CD8-positive, alpha-beta memory T cell (primary cell): ENCODE data around the gene IQCE. TPM values are rescaled to one million over a fixed set of nuclear protein-coding genes. Genes with fewer than 3 reads are reported as not detected.

Experiments used
- CTCF ChIA-PET: fragments of 350-600 bp; sonication (Branson Sonifier 250); formaldehyde crosslinking; loops from one replicate; lab custom pipeline; 2021; ENCODE audit warnings: antibody characterized with exemption; lab: Charles Lee
- POLR2A ChIA-PET: fragments of 350-600 bp; sonication (Branson Sonifier 250); formaldehyde crosslinking; loops from one replicate; lab custom pipeline; 2021; ENCODE audit warnings: antibody characterized with exemption; lab: Charles Lee
- DNase-seq, 5 donors: peaks; one replicate each; pipeline versions ENCODE4 v3.0.0 to v3.0.0-alpha.2; 2020 to 2022; ENCODE audit warnings: mixed read lengths in 1 of 5
- H3K27ac ChIP-seq: one replicate; pipeline ENCODE4 v1.7.0; 2013; ENCODE audit warnings: low read depth, mild to moderate bottlenecking, low read length, moderate library complexity
- H3K27me3 ChIP-seq: 2 replicates; pipeline ENCODE4 v1.7.0; 2013; ENCODE audit warnings: low read length, mild to moderate bottlenecking; ENCODE audit not compliant: insufficient read depth, poor library complexity, severe bottlenecking
- H3K36me3 ChIP-seq: 2 replicates; pipeline ENCODE4 v1.7.0; 2013; ENCODE audit warnings: mild to moderate bottlenecking, low read length, moderate library complexity; ENCODE audit not compliant: insufficient read depth
- H3K4me1 ChIP-seq: 2 replicates; pipeline ENCODE4 v1.7.0; 2013; ENCODE audit warnings: mild to moderate bottlenecking, low read length, moderate library complexity; ENCODE audit not compliant: insufficient read depth
- H3K4me3 ChIP-seq: 2 replicates; pipeline ENCODE4 v1.7.0; 2013; ENCODE audit warnings: mild to moderate bottlenecking, low read length
- H3K9me3 ChIP-seq: 2 replicates; pipeline ENCODE4 v1.7.0; 2013; ENCODE audit warnings: mild to moderate bottlenecking, low read length
- H3K27ac Mint-ChIP-seq, 8 donors: one replicate each; pipeline ENCODE4 v1.8.0; 2020 to 2021; ENCODE audit warnings: mixed read lengths in 8 of 8, mild to moderate bottlenecking in 6 of 8, inconsistent platforms in 3 of 8, moderate library complexity in 3 of 8
- H3K27me3 Mint-ChIP-seq, 2 donors: one replicate each; pipeline ENCODE4 v1.8.0; 2020 to 2021; ENCODE audit warnings: mixed read lengths in 2 of 2, mild to moderate bottlenecking in 1 of 2, moderate library complexity in 1 of 2
- H3K36me3 Mint-ChIP-seq, 3 donors: one replicate each; pipeline ENCODE4 v1.8.0; 2020 to 2021; ENCODE audit warnings: mixed read lengths in 3 of 3, inconsistent platforms in 1 of 3, mild to moderate bottlenecking in 1 of 3
- H3K4me1 Mint-ChIP-seq, 3 donors: one replicate each; pipeline ENCODE4 v1.8.0; 2020 to 2021; ENCODE audit warnings: mixed read lengths in 3 of 3, inconsistent platforms in 1 of 3, mild to moderate bottlenecking in 1 of 3
- H3K4me3 Mint-ChIP-seq, 7 donors: one replicate each; pipeline ENCODE4 v1.8.0; 2020 to 2021; ENCODE audit warnings: mixed read lengths in 7 of 7, mild to moderate bottlenecking in 6 of 7, moderate library complexity in 4 of 7, inconsistent platforms in 2 of 7
- H3K9me3 Mint-ChIP-seq, 5 donors: one replicate each; pipeline ENCODE4 v1.8.0; 2020 to 2022; ENCODE audit warnings: mixed read lengths in 5 of 5, mild to moderate bottlenecking in 3 of 5, moderate library complexity in 2 of 5, inconsistent platforms in 1 of 5
- polyA plus RNA-seq: library from polyadenylated mRNA; unstranded; fragments of 300-500 nt; fragmentation: Illumina TruSeq; gene quantifications from one replicate; pipeline ENCODE4 v1.2.3, GENCODE V29; 2021
- total RNA-seq, 2 experiments: library from RNA; stranded (reverse); gene quantifications; one replicate each; pipeline ENCODE4 v1.2.3, GENCODE V29; 2021

Gene IQCE
- total and polyA plus RNA-seq, 3 experiments from 2014 or later: 4.1 to 10.4 (median 9.6) TPM

DNA sequence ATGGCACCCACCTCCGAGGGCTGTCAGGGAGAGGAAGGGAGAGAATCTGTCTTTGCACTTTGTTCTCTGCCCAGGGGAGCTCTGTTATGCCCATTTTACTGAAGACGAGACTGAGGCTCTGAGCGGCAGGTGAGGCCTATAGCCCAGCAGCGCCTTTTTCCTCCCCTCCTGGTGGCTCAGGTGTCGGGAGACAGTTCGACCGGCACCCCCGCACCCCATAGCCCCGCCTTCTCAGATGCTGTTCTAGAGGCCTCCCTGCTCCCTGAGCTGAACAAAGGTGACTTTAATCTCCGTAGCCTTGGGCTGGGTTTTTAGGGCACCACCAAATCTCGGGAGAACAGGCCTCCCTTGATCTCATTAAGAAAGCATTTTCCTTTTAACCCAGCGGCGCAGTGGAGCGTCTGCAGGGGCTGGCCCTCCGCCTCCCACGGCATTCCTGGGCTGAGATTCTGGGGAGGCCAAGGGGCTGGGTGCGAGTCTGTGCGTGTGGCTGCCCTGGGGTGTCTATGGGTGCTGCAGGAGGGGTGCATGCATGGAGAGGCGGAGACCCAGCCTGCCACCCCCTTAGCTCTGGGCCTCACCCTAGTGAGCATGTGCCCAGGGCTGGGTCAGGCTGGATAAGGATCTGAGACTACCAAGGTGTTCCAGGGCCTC is 35.9 kb upstream of the IQCE start:
- Histone ChIP-seq H3K9me3 (no peaks in the 10 kb centered on the region), H3K4me3 (peak overlapping the region; percentile 77), H3K36me3 (peaks cover 15% of the 10 kb centered on the region), H3K27me3 (no peaks in the 10 kb centered on the region), H3K4me1 (peaks cover 74% of the 10 kb centered on the region), H3K27ac (peak overlapping the region; percentile 35)
- peaks cover 0 to 56% (median 0%) of the 10 kb centered on the region in 3 donors for H3K36me3 Mint-ChIP-seq
- H3K9me3 Mint-ChIP-seq: no peaks in the 10 kb centered on the region
- peak overlapping the region; percentile 76 to 100 (median 94) for H3K27ac Mint-ChIP-seq
- peaks cover 0 to 1% of the 10 kb centered on the region in 2 donors for H3K27me3 Mint-ChIP-seq
- H3K4me3 Mint-ChIP-seq: peak overlapping the region; percentile 96 to 99 (median 98)
- H3K4me1 Mint-ChIP-seq: peaks cover 27 to 64% (median 36%) of the 10 kb centered on the region in 3 donors
- CTCF ChIA-PET: interaction anchor here (0.9 to 1.8 kb wide), 2 partner anchors 12 to 26 kb away, joined by 3 to 7 read pairs; no protein-coding TSS in a partner anchor
- no peak for DNase-seq
- POLR2A ChIA-PET: no interaction called here

DNA sequence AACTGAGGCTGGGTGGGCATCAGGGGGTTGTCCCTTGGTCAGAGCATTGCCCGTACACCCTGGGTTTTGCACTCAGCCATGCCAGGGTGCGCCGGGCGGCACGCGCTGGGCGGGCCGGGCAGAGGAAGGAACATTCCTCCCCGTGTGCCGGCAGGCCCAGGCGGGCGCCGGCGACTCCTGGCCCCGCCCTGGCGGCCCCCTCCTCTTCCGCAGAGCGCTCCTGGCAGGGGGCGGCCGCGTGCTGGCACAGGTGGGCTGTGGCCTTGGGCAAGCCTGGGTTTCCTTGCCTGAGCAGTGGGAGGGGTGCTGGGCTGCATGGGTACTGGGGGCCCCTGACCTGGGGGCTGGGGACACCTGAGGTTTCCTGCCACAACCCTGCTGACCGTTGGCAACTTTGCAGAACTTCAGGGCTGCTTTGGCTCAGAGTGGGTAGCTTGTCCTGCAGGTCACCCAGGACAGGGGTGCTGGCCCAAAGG is 35.3 kb upstream of the IQCE start:
- Mint-ChIP-seq H3K36me3 (peaks cover 0 to 59% (median 0%) of the 10 kb centered on the region in 3 donors), H3K4me1 (peaks cover 32 to 64% (median 37%) of the 10 kb centered on the region in 3 donors), H3K9me3 (no peaks in the 10 kb centered on the region), H3K27ac (peak overlapping the region in 6 of 8 donors; percentile 90 to 100 (median 94)), H3K4me3 (peak overlapping the region in 6 of 7 donors; percentile 96 to 99 (median 98)), H3K27me3 (peaks cover 0 to 1% of the 10 kb centered on the region in 2 donors)
- peaks cover 76% of the 10 kb centered on the region for H3K4me1 ChIP-seq
- ChIA-PET POLR2A (no interaction called here), CTCF (no interaction called here)
- peak overlapping the region; percentile 77 for H3K4me3 ChIP-seq
- H3K36me3 ChIP-seq: peaks cover 15% of the 10 kb centered on the region
- H3K27me3 ChIP-seq: no peaks in the 10 kb centered on the region
- no peaks in the 10 kb centered on the region for H3K9me3 ChIP-seq
- DNase-seq: no peak
- no peak overlapping the region for H3K27ac ChIP-seq

DNA sequence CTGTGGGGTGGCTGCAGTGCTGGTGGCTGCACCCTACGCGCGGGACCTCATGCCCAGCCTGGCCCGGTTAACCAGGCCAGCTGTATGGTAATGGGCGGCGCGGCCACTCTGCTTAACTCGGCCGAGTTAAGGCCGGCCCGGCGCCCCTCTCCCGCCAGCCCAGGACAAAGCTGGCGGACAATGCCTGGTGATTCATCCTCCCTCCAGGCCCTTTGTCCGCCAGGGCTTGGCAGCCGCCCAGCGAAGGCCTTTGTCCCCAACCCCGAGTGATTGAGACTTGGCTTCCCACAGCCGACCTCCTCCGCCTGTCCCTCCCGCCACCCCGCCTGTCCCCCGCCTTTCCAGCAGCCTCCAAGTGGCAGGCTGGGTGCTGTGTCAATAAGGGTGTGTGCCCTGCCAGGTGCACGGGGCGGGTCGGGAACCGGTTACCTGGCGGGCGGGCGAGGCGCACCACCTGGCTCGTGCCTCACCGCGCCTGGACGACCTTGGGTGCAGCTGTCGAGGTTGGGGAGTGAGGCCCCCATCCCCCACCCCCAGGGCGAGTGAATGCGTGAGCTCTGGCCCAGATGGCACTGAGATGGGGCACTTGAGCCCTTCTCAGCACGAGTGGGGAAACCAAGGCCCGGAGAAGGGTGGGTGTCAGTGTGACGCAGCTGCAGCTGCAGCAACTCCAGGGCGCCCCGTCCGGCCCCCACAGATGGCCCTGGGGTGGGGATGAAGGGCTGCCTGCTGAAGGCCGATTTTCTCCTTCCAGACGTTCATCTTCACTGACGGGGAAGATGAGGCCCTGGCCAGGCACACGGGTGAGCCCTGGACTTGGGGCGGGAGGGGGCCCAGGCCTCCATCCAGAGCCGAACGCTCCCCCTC is 34.6 kb upstream of the IQCE start:
- Histone ChIP-seq H3K27me3 (no peaks in the 10 kb centered on the region), H3K4me3 (no peak overlapping the region), H3K36me3 (peaks cover 15% of the 10 kb centered on the region), H3K27ac (no peak overlapping the region), H3K4me1 (peaks cover 78% of the 10 kb centered on the region), H3K9me3 (no peaks in the 10 kb centered on the region)
- Mint-ChIP-seq H3K36me3 (peaks cover 0 to 59% (median 0%) of the 10 kb centered on the region in 3 donors), H3K4me3 (peak overlapping the region in 2 of 7 donors; percentile 63 to 99), H3K4me1 (peaks cover 34 to 66% (median 37%) of the 10 kb centered on the region in 3 donors), H3K27me3 (peaks cover 0 to 1% of the 10 kb centered on the region in 2 donors), H3K9me3 (no peaks in the 10 kb centered on the region), H3K27ac (peak overlapping the region in 3 of 8 donors; percentile 29 to 100 (median 66))
- DNase-seq: no peak
- CTCF ChIA-PET: no interaction called here
- POLR2A ChIA-PET: interaction anchor here (0.6 kb wide), 1 partner anchor 11 kb away, joined by 3 read pairs; no protein-coding TSS in a partner anchor

DNA sequence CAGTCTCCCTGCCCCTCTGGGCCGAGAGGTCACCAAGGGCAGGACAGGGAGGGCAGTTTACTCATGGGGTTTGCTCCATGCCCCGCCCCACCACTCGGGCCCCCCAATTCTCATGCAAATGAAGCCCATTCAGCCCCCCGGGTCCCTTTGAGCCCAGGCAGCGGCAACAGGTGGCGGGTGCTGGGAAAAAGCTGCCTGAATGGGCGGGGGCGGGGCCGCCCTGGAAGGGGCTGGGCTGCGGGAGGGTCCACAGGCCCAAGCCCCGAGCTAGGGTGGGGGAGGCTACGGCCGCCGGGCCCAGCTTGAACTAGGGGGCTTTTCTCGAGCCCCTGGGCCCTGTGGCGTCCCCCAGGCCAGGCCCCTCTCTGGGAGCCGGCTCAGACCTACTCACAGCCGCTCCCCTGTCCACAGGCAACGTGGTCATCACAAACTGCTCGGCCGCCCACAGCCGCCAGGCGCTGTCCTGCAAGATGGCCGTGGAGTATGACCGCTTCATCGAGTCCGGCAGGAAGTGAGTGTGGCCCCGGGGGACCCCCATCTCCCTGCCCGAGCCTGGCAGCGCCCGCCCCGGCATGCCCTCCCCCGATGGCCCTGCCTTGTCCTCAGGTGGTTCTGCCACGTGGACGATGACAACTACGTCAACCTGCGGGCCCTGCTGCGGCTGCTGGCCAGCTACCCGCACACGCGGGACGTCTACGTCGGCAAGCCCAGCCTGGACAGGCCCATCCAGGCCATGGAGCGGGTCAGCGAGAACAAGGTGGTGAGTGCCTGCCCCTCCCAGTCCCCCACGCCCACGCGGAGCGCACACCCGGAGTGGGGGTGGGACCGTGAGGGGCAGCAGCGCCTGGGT is 33.7 kb upstream of the IQCE start:
- Histone ChIP-seq H3K27ac (no peak overlapping the region), H3K9me3 (no peaks in the 10 kb centered on the region), H3K4me1 (peaks cover 86% of the 10 kb centered on the region), H3K27me3 (no peaks in the 10 kb centered on the region), H3K36me3 (peaks cover 15% of the 10 kb centered on the region), H3K4me3 (no peak overlapping the region)
- Mint-ChIP-seq H3K27me3 (peaks cover 0 to 1% of the 10 kb centered on the region in 2 donors), H3K36me3 (peaks cover 0 to 59% (median 0%) of the 10 kb centered on the region in 3 donors), H3K4me3 (no peak overlapping the region), H3K9me3 (no peaks in the 10 kb centered on the region), H3K27ac (no peak overlapping the region), H3K4me1 (peaks cover 34 to 75% (median 42%) of the 10 kb centered on the region in 3 donors)
- POLR2A ChIA-PET: interaction anchor here (0.6 kb wide), 1 partner anchor 10 kb away, joined by 3 read pairs; no protein-coding TSS in a partner anchor
- CTCF ChIA-PET: no interaction called here
- no peak for DNase-seq

DNA sequence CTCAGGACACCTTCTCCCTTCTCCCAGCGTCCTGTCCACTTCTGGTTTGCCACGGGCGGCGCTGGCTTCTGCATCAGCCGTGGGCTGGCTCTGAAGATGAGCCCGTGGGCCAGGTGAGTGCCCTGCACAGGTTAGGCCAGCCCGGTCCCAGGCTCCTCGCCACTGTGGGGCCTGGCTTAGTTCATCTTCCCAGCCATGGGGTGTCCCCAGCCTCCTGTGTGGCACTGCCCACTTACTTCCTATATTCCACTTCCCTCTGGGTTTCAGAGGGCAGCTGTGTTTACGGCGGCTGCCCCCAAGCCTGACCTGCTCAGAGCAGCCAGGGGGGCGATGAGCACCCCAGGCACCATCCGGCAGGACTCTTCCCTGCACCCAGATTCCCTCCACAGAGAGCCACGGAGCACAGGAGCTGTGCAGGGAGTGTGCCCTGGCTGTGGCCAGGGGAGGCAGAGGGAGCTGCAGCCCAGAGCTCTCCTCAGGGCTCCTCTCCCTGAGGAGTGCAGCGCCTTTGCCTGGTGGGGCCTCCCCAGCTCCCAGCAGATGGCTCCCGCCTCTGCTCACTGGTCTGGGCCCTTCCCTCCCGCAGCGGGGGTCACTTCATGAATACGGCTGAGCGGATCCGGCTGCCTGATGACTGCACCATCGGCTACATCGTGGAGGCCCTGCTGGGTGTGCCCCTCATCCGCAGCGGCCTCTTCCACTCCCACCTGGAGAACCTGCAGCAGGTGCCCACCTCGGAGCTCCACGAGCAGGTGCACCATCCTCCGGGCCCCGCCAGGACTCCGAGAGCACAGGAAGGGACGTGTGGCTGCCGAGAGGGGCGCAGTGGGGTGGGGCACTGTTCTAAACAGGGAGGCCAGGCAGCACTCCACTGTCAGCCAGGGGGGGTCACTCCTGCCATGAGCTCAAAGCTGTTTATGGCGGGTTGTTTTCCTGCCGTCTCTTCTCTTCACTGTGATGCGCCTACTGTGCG is 32.8 kb upstream of the IQCE start:
- peaks cover 15% of the 10 kb centered on the region for H3K36me3 ChIP-seq
- peaks cover 0 to 1% of the 10 kb centered on the region in 2 donors for H3K27me3 Mint-ChIP-seq
- H3K9me3 Mint-ChIP-seq: no peaks in the 10 kb centered on the region
- peak overlapping the region in 5 of 8 donors; percentile 10 to 99 (median 68) for H3K27ac Mint-ChIP-seq
- H3K4me3 ChIP-seq: no peak overlapping the region
- H3K36me3 Mint-ChIP-seq: peaks cover 0 to 51% (median 0%) of the 10 kb centered on the region in 3 donors
- no peaks in the 10 kb centered on the region for H3K27me3 ChIP-seq
- no peak overlapping the region for H3K27ac ChIP-seq
- ChIA-PET POLR2A (no interaction called here), CTCF (interaction anchor here (0.7 to 1.7 kb wide), 2 partner anchors 15 to 184 kb away, joined by 3 to 4 read pairs; no protein-coding TSS in a partner anchor)
- H3K4me1 ChIP-seq: peaks cover 95% of the 10 kb centered on the region
- H3K4me3 Mint-ChIP-seq: peak overlapping the region in 4 of 7 donors; percentile 28 to 81 (median 52)
- DNase-seq: no peak
- peaks cover 40 to 79% (median 47%) of the 10 kb centered on the region in 3 donors for H3K4me1 Mint-ChIP-seq
- H3K9me3 ChIP-seq: no peaks in the 10 kb centered on the region

DNA sequence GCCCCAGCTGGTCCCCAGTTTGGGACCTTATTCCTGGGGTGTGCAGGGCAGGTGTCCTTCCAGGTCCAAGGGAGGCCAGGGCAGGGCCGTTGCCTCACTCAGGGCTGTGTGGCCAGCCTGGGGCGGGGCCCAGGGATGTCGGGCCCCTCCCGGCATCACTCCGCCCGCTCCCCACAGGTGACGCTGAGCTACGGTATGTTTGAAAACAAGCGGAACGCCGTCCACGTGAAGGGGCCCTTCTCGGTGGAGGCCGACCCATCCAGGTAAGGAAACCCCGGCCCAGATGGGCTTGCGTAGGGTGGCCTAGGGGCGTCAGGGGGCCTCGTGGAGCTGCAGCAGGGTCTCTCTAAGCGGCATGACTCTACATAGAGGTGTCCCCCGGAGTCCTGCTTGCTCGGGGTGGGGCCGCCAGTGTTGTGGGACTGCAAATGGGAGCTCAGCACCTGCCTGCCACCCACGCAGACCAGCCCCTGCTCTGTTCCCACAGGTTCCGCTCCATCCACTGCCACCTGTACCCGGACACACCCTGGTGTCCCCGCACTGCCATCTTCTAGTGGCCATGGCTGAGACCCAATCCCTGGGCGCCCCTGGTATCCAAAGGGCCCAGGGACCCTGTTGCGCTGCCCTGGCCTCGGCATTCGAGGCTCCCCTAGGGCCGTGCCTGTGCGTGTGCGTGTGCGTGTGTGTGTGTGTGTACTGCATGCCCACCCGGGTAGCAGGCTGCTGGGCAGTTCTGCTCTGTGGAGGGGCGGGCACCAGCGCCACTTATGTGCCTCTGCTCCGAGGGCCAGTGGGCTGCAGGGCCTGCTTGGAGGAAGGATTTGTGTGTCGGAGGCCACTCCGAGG is 31.9 kb upstream of the IQCE start:
- Histone ChIP-seq H3K4me1 (peaks cover 93% of the 10 kb centered on the region), H3K27ac (no peak overlapping the region), H3K4me3 (no peak overlapping the region), H3K36me3 (peaks cover 15% of the 10 kb centered on the region), H3K27me3 (no peaks in the 10 kb centered on the region), H3K9me3 (no peaks in the 10 kb centered on the region)
- Mint-ChIP-seq H3K36me3 (peaks cover 0 to 46% (median 0%) of the 10 kb centered on the region in 3 donors), H3K9me3 (no peaks in the 10 kb centered on the region), H3K27ac (peak overlapping the region in 3 of 8 donors; percentile 66 to 99 (median 93)), H3K27me3 (peaks cover 0 to 1% of the 10 kb centered on the region in 2 donors), H3K4me3 (peak overlapping the region in 6 of 7 donors; percentile 43 to 88 (median 77)), H3K4me1 (peaks cover 40 to 80% (median 47%) of the 10 kb centered on the region in 3 donors)
- peak in 1 of 5 donors; percentile 45 for DNase-seq
- CTCF ChIA-PET: interaction anchor here (0.7 to 2.2 kb wide), 4 partner anchors 16 to 183 kb away, joined by 3 to 10 read pairs (median 6); no protein-coding TSS in a partner anchor
- POLR2A ChIA-PET: interaction anchor here (0.9 to 3.9 kb wide), 3 partner anchors 16 to 172 kb away, joined by 3 to 27 read pairs (median 4); no protein-coding TSS in a partner anchor
